Endothelial cell of hepatic sinusoid (primary cell): ENCODE results near the gene TRIM25.

ENCODE experiments used
- in situ Hi-C: cut with HindIII; loops from 2 replicates; pipeline ENCODE4 v1.10.0; 2017; ENCODE audit warnings: low sequenced_read_pairs

Gene TRIM25

DNA sequence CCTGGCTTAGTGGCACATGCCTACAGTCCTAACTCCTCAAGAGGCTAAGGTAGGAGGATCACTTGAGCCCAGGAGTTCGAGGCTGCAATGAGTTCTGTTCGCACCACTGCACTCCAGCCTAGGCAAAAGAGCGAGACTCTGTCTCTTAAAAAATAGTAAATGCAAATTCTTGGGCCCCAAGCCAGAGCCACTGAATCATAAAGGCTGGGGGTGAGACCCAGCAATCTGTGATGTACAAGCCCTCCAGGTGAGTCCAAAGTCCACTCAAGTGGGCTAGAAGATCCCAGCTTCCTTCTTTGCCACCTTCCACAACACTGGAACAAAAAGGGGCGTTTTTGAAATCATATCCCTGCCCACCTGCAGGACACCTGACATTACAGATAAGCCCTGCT, 16.9 kb downstream of the TRIM25 start:
- in situ Hi-C loops: no loop called here

DNA sequence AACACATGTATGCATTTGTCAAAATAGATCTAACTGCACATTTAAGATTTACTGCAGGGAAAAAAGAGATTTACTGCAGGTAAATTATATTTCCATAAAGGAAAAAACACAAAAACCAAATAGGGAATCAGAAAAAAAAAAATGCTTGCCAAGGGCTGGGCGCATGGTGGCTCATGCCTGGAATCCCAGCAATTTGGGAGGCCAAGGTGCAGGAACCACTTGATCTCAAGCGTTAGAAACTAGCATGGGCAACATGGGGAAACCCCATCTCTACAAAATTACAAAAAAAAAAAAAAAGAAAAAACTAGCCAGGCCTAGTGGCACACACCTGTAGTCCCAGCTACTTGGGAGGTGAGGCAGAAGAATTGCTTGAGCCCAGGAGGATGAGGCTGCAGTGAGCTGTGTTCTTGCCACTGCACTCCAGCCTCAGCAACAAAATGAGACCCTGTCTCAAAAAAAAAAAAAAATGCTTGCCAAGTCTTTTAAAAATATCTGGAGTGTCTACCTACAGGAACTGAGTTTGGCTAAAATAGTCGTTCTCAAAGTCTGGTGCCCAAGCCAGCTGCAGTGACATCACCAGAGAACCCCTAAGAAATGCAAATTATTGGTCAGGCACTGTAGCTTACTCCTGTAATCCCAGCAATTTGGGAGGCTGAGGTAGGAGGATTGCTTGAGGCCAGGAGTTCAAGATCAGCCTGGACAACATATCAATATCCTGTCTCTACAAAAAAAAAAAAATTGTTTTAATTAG, 17.5 kb downstream of the TRIM25 start:
- in situ Hi-C loops: no loop called here

DNA sequence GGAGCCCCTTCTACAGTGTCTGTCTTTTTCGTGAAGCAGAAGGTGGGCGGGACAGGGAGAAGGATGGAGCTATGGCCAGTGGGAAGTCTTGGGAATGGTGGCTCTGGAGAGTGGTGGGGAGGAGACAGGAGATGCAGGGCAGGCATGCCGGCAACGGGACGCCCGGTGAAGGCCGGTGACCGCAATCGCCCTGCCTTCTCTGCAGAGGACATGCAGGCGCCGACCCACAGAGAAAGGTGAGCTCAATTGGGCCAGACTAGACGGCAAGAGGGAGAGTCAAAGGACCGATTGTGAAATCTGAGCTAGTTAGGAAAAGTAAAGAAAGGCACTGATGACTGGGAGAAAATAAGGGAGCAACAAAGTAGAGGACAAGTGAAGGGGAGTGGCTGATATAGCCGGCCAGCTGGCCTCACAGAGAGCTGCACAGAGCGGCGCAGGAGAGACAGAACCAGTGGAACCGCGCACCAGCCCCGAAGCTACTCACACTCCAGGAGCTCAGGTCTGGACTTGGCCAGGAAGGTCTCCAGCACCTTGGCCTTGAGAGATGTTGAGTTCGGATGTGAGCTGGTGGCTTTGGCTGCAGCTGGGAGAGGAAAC, 18.9 kb downstream of the TRIM25 start:
- in situ Hi-C loops: no loop called here

DNA sequence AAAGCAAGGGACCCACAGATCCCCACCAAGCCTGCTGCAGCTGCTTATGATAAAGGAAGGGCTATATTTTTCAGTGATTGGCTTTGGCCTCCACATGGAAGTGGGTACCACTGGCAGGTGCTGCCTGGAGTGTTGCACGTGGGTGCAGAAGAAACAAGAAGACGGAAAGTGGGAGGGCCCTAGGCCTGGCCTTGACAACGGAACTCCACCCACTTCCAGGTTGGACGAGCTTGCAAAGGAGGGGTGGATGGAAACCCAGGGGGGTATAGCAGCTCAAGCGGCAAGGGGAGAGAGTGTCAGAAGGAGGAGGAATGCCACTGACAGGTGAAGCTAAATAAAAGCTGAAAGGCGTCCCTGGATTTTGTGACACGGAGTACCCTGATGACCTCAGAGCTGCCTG, 20.3 kb downstream of the TRIM25 start:
- in situ Hi-C loops: no loop called here

DNA sequence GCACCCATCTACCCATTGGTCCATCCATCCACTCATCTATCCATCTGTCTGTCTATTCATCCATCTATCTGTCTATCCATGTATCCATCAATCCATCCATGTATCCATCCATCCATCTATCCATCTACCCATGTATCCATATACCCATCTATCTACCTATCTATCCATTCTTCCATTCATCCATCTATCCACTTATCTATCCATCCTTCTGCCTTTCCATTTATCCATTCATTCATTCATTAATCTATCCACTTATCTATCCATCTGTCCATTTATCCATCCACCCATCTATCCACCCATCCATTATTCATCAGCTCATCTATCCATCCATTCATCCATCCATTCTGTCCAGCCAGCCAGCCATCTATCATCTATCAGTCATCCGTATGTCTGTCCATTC, 21.5 kb downstream of the TRIM25 start:
- in situ Hi-C loops: no loop called here

DNA sequence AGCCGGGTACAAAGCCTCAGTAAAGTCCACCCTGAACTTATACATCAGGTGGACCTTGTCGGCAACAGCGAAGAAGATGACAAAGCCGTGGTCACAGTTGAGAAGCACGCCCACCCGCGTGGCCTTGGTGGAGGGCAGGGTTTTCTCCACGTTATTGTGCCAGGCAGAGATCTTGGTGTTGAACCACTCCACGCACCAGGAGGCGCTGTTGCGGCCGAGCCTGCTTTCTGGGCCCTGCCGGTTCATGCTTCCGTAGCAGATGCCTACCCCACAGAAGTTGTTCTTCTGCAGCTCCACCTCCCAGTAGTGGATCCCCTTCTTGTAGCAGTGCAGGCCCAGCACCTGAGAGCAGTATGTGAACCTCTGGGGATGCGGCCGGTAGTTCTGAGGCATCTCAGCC, 22.1 kb downstream of the TRIM25 start:
- in situ Hi-C loops: no loop called here

DNA sequence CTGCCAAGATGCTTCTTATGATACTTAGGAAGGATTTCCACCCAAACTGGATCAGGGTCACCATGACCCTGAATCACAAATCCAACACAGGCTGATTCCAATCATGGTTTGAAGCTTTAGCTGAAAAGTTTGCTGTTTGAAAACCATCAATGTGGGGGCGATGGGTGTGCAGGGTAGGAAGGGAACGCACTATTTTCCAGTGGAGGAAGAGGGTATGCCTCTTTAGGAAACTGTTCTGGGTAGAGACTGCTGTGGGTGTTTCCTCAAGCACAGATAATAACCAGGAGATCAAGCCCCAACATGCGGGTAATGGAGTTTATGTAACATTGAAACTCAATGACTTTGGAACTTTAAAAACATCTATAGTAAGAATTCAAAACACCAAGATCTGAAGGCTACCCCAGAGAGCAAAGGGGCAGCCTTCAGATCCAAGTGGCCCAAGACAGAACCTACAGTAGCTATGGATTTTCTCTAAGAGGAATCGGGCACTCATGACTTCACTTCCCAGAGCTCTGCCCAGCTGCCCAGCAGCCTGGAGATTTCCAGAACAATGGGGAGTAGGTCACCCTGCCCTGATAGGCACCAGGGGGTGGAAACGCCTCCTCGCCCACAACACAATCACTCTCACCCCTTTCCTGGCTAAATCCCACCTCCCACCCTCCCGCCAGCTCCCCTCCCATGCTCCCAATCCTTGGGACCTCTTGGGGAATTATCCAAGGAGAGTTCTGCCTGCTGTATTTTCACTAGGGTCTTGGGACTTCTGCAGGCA, 22.8 kb downstream of the TRIM25 start:
- in situ Hi-C loops: no loop called here

DNA sequence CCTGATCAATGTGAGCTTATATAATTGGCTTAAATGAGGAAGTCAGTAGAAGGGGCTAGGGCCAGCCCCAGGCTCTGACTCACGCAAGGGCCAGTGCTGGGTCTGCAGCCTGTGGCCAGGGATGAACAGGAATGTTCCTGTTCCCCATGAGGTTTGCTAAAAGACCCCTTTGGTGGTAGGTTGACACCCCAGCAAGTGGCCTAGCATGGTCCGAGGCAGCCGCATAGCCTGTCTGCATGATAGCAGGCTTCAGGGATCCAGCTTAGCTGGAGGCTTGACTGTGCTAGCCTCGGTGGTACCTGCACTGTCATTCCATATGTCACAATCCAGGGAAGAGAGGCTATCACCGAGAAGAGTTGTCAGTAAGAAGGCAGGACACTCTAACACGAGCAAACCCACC, 23.5 kb downstream of the TRIM25 start:
- in situ Hi-C loops: no loop called here

DNA sequence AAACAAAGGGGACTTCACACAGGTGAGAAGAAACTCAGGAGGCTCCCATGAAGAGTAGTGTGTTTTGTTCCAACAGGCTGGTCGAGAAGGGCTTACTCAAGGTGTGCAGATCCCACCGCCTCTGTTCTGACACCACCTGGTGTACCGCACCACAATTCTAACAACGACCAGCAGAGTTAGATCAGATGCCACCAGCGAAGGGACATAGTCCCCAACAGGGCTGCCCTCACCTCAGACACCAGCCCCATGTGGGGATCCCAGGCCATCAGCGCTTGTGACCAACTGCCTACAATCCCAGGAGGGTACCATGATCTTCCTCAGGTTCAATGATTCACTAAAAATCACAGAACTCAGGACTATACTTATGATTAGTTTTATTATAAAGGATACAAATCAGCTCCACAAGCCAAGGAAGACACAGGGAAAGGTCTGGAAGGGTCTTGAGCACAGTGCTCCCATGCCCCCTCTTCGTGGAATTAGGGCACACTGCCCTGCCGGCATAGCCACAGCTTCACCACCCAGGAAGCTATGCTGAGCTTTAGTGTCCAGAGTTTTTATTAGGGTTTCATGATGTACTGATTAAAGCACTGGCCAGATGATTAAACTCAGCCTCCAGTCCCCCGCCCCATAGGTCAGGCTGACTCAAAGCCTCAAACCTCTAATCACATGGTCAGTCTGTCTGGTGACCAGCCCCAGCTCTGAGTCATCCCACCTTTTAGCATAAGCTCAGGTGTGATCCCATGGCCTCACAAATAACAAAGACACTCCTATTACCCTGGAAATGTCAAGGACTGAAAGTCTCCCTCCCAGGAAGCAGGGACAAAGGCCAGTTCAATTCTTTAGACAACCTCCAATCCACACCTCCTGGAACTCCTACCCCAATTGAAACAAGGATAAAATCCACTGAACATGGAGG, 26.0 kb downstream of the TRIM25 start:
- in situ Hi-C loops: no loop called here

DNA sequence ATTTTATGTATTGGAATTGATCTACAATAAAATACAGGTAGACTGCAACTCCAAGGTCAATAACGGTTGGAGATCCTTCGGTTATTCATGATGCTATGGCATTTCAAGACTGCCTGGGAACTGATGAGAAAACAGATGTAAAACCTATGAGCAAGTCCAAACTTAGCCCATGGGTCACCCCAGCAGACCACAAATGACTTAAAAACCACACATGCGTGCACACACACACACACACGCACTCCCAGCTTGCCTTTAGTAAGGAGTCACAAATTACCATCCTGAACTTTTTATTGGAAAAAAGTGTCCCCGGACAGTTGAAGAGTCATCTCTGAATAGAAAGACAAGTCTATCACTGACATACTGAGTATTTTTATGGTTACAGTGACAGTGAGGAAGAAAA, 26.7 kb downstream of the TRIM25 start:
- in situ Hi-C loops: no loop called here

DNA sequence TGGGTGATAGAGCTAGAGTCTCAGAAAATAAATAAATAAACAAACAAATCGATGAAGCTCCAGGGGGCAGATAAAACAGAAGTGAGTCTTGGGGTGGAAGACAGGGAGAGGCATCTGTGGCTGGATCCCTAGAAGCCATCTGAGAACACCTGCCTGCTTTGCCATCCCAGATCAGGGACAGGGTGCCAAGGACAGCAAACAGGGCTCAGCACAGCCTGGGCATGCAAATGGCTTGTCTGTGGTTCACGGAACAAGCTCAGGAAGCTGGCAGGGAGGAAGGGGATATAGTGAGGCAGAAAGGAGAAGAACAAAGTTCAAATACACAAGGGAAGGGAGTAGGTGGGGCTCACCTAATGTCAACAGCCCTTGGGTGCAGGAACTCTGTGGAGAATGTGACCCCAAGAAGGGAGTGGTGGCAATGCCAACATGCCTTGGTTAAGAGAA, 27.5 kb downstream of the TRIM25 start:
- in situ Hi-C loops: no loop called here

DNA sequence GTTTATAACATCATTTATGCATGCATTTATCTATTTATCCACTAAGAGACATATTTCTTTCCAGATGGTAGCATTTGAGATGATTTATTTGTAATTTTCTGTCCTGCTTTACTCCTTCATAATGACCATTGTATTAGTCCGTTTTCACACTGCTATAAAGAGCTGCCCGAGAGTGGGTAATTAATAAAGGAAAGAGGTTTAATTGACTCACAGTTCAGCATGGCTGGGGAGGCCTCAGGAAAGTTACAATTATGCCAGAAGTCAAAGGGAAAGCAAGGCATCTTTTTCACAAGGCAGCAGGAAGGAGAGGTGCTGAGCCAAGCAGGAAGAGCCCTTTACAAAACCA, 28.6 kb downstream of the TRIM25 start:
- in situ Hi-C loops: no loop called here

DNA sequence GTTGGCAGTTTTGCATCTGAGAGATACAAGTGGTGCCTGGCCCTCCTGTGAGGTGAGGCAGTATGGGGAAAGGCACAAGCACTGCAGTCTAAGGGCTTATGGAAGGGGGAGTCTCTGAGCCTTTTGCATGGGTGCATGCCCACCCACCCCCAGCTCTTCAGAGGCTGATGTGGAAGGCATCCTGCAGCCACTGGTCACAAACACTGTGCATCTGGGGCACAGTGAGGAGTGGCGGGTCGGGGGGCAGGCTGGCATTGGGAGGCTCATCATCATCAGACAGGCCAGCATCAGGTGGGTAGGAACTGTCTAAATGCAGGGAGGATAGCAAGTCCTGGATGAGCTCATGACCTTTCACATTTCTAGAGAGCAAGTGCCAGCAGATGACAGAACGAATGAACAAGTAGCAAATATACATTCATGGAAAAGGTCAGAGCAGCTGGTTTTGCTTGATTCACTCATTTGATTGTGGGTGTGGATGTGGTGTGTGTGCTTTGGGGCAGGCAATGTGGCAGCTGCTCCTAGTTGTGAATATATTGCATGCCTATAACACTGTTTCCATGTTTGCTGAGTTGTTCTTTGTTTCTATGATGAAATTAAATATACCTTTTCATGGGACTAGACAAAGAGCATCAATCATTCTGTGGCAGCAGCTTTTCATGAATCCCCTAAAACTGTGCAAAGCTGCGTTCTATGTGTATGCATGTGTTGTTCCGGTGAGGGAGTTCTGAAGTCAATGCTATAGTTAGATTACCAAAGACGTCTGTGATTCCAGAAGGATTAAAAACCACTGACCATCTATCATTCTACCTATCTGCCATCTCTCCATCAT, 29.2 kb downstream of the TRIM25 start:
- in situ Hi-C loops: no loop called here

DNA sequence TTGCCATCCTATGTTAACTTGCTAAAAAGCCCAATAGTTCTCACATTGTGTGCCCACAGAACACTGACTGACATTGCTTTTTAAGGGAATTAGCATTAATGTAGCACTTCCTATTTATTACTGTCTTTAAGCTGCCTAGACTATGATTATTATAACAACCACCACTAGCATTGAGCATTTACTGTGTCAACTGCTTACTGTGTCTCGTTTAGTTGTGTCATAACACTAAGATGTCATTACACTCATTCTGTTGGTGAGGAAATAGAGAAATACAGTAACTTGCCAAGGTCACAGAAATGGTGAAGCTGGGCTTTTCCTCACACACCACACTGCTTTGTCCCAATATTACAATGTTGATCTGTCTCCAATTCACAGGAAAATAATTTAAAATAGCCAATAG, 30.2 kb downstream of the TRIM25 start:
- in situ Hi-C loops: no loop called here

DNA sequence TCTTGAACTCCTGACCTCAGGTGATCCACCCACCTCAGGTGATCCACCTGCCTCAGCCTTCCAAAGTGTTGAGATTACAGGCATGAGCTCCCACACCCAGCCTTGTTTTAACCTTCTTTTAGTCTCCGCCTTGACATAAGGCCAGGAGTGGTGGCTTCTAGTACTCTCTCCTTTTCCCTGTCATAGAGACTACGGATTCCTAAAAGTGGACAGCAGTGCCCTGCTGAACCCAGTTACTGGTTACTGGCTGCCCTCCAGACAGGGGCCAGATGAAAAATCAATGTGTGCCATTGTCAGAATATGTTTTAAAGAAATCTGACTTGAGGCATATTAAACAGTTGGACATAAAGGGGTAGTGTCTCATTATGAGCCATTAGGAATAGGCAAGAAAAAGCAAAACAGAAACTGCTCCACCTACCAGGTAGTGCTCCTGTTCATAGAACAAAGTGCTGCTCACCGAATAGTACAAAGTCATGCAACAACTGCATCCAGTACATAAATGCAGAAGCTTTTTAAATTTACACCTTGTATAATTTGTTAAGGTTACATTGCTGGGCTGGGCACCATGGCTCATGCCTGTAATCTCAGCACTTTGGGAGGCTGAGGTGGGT, 32.1 kb downstream of the TRIM25 start:
- in situ Hi-C loops: no loop called here

DNA sequence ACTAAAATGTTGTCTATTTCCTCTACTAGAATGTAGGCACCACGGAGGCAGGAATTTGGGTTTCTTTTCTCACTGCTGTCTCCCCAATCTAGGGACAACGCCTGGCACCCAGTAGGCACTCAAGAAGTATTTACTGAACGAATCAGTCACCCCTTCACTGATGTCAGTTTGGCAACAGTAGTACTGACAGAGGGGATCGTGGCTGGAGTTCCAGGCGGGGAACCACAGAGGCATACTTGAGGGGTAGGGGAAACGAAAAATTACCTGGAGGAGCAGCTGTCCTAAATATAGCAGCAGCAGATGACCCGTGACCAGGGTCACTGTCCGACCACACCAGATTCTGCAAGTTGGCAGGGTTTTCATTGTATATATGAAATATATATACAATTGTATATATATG, 33.3 kb downstream of the TRIM25 start:
- in situ Hi-C loops: no loop called here

DNA sequence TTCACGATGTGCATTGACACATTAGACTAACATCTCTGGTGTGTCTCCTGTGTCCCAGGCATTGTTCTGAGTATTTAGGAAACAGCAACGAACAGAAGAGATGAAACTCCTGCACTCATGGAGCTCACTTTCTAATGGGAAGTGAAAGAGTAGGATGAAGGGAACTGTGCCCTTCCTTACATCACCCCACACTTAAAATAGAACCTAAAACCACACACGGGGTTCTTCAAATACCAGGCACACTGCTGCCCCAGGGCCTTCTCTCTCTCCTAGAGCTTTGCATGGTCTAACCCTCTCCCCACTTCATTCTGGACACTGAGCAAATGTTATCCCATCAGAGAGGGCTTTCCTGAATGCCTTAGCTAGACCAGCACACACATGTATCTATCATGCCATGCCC, 33.7 kb downstream of the TRIM25 start:
- in situ Hi-C loops: no loop called here

DNA sequence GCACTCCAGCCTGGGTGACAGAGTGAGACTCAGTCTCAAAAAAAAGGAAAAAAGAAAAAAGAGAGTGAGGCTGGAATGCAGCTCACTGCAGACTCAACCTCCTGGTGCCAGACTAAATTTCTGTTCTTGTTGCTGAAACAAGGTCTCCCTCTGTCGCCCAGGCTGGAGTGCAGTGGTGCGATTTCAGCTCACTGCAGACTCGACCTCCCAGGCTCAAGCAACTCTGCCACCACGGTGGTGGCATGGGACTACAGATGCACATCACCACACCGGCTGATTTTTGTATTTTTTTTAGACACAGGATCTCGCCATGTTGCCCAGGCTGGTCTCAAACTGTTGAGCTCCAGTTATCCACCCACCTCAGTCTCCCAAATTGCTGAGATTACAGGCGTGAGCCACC, 34.6 kb downstream of the TRIM25 start:
- in situ Hi-C loops: no loop called here

DNA sequence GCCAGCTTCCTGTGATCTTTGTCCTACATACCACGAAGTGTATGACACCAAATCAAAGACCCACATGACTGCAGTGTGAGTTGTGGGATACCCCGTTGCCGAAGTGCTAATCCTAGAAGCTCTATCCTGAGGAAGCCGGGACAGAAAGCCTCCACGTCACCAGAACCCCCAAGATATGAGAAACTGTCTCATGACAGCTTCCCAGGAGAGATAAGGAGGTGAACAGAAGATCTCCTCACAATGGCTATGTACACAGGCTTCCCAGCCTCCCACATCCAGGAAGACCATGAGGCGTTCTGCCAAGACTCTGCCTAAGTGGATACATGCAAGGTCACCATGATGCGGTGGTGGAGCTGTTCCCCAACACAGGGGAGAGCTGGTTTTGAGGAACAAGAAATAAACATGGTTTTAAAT, 37.1 kb downstream of the TRIM25 start:
- in situ Hi-C loops: no loop called here

DNA sequence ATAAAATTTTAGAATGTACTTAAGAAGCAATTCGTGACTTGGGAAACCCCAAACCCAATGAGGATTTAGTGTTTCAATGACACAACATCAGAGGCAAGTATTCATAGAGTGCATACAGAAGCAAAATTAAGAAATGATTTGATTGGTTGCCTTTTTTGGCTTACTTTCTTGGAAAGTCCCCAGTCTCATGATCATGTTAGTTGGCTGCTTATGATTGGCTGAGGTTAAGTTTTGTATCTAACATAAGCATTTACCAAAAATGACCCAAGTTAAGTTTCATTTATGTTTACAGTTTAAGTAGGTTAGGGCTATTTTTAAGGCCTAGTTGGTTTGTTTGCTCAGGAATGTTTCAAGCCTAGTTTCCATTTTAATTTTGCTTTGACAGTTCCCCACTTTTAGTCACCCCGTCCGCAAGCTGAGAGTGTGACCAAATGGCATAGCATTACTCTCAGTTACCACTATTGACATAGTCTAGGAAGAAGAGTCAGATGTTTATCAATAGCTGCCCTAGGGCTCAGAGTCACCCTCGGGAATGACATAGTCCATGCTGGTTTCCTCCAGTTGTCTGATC, 43.7 kb downstream of the TRIM25 start:
- in situ Hi-C loops: no loop called here
